Epithelial cell of alveolus of lung (primary cell): Measurements from ENCODE around the gene JUNB. TPM values are rescaled to one million over a fixed set of nuclear protein-coding genes. Genes with fewer than 3 reads are reported as not detected.

ENCODE experiments used
- total RNA-seq: library from RNA; depleted of rRNA; stranded (reverse); fragments of >200 nt; gene quantifications from 2 replicates; pipeline ENCODE4 v1.2.1, GENCODE V29; 2015

Gene JUNB
- total RNA-seq = 398 and 481 TPM in 2 replicates

GRCh38 chr19:12791345-12792050 is at the start of gene JUNB:
Gene JUNB, plus strand, starts transcription at chr19:12791486. Its CDS starts 286 bp downstream, at chr19:12791772.

DNA sequence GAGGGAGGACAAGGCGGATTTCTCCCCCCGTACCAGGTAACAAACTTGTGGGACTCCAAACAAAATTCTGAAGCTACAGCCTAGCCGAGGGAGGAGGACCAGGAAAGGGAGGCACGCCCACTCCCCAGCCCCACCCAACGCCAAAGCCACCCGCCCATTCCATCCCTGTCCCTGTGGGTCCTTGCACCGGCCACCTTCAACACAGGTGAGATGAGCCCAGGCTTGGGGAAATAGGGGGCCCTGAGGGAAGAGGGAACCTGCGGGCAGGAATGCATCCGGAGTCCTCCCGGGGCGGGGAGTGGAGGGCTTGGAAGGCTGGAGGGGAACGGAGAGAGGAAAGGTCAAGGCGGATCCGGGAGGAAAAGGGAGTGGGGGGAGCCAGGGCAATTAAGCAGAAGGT is 39.7 kb upstream of the JUNB start, which contains the start of gene BEST2:
Gene BEST2, plus strand, starts transcription at position 157 of the 400 bp plus-strand sequence. CDS start 802 bp downstream, outside the sequence.

GRCh38 chr19:12774588-12775555 is 16.4 kb upstream of the JUNB start, which contains the start of gene HOOK2:
Gene HOOK2, minus strand, starts transcription at chr19:12775552. Its CDS starts 103 bp downstream, at chr19:12775449.

GRCh38 chr19:12801466-12802266 is 10.4 kb downstream of the JUNB start, which contains the start of the genes PRDX2 and THSD8:
Gene PRDX2, minus strand, starts transcription at chr19:12801800. Its CDS starts 539 bp downstream, at chr19:12801261.
Gene THSD8, plus strand, starts transcription at chr19:12802069. Its CDS starts 3 bp downstream, at chr19:12802072.

DNA sequence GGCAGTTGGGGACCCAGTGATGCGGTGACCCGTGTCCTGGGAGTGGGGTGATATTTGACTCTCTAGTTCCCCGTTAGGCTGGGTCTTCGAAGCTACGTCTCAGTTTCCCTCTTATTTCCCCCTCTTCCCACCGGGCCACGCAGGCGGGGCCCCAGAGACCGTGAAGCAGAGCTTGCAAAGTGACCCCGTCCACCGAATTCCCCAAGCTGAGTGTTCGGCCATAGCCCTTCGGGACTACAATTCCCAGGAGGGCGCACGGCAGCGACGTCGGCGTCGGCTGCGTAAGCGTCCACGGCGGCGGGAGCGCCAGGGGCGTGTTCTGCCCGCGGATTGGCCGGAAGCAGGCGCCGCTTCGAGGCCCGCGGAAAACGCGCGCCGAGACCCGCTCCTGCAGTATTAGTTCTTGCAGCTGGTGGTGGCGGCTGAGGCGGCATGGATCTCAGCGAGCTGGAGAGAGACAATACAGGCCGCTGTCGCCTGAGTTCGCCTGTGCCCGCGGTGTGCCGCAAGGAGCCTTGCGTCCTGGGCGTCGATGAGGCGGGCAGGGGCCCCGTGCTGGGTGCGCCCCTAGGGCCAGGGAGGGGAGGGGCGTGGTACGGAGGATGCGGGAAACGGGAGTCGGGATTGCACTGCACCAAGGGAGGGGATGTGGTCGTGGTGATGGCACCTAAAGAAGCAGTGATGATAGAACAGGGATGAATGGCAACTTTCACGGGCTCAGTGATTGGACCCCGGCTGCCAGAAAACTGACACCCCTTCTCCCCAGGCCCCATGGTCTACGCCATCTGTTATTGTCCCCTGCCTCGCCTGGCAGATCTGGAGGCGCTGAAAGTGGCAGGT is 15.2 kb downstream of the JUNB start, which contains the start of gene RNASEH2A:
Gene RNASEH2A, plus strand, starts transcription at position 343 of the 840 bp plus-strand sequence. Its CDS starts 90 bp downstream, at position 433.

DNA sequence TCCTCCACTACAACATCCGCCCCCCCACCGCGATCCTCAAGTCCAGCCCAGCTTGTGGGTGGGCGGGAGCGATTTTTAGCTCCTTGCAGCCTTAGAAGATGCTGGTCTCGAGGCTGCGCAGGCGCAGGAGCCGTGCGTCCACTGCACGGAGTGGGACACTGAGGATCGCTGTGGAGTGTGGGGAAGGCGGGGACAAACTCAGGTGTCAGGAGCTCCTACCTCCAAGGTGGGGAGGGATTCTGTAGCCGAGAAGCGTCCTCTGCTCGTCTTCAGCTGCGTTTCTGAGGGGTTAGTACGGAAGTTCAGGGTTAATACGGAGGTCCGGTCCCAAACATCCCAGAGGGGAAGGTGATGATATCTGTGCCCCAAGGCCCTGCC is 43.3 kb downstream of the JUNB start, which contains the start of gene RTBDN:
Gene RTBDN, minus strand, starts transcription at position 14 of the 378 bp plus-strand sequence. CDS start 4,600 bp downstream, outside the sequence.

DNA sequence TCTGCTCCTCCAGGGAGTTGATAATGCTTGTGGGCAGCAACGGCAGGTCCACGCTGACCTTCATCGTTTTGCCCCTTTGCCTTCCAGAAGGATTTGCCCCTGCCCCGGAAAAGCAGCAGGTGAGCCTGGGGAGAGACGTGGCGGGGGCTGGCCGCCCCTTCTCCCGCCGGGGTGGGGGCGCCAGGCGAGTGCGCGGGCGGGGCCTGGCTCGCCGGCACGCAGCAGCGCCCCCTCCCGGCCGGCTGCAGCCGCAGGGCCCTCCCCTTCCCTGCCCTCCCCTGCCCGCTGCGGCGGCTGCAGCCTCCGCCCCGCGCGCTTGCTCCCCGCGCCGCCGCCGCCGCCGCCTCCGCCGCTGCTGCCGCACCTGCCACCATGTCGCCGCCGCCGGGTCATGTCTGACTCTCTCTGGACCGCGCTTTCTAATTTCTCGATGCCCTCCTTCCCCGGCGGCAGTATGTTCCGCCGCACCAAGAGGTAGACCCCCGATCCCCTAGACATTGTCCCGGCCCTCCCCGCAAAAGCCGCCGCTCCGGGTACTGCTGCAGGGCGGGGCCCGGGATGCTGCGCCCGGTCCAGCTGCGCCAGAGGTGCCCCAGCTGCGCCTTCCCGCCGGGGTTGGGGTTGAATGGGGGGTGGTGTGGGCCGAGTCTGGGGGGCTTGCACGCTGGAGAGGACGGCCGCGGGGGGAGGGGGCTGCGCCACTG is 47.0 kb downstream of the JUNB start, which contains the start of gene MAST1:
Gene MAST1, plus strand, starts transcription at position 334 of the 704 bp plus-strand sequence. Its CDS starts 58 bp downstream, at position 392.

Other genes with a start within 250 kb of the JUNB start
- 3.0 and 3.4 TPM in 2 replicates for gene ZNF564, start 240.0 kb upstream of the JUNB start, total RNA-seq
- 4.1 and 15.3 TPM in 2 replicates for gene ZNF490, start 180.7 kb upstream of the JUNB start, total RNA-seq
- 6.5 and 15.3 TPM in 2 replicates for gene ZNF791, start 180.6 kb upstream of the JUNB start, total RNA-seq
- gene MAN2B1, start 124.7 kb upstream of the JUNB start, total RNA-seq = 44.5 and 81.8 TPM in 2 replicates
- gene WDR83, start 124.7 kb upstream of the JUNB start, total RNA-seq = 8.0 and 12.1 TPM in 2 replicates
- gene DHPS, start 109.6 kb upstream of the JUNB start, total RNA-seq = 62.4 and 124 TPM in 2 replicates
- not detected in 2 replicates for gene GNG14, start 103.5 kb upstream of the JUNB start, total RNA-seq
- 8.8 and 11.5 TPM in 2 replicates for gene FBXW9, start 94.9 kb upstream of the JUNB start, total RNA-seq
- 34.3 and 47.7 TPM in 2 replicates for gene TNPO2, start 67.6 kb upstream of the JUNB start, total RNA-seq
- gene TRIR, start 56.8 kb upstream of the JUNB start, total RNA-seq = 353 and 355 TPM in 2 replicates
- gene GET3, start 54.0 kb upstream of the JUNB start, total RNA-seq = 61.8 and 80.8 TPM in 2 replicates
- gene BEST2, start 39.7 kb upstream of the JUNB start, total RNA-seq = 1.8 TPM in 1 of 2 replicates, not detected in the other
- 8.8 and 19.0 TPM in 2 replicates for gene HOOK2, start 15.9 kb upstream of the JUNB start, total RNA-seq
- gene PRDX2, start 10.3 kb downstream of the JUNB start, total RNA-seq = 454 and 460 TPM in 2 replicates
- not detected in 2 replicates for gene THSD8, start 10.6 kb downstream of the JUNB start, total RNA-seq
- 13.5 and 45.0 TPM in 2 replicates for gene RNASEH2A, start 15.1 kb downstream of the JUNB start, total RNA-seq
- gene RTBDN, start 43.1 kb downstream of the JUNB start, total RNA-seq = not detected in 2 replicates
- under 0.01 and 0.88 TPM in 2 replicates for gene MAST1, start 47.0 kb downstream of the JUNB start, total RNA-seq
- gene DNASE2, start 90.0 kb downstream of the JUNB start, total RNA-seq = 26.4 and 55.3 TPM in 2 replicates
- not detected in 2 replicates for gene KLF1, start 95.7 kb downstream of the JUNB start, total RNA-seq
- gene GCDH, start 99.7 kb downstream of the JUNB start, total RNA-seq = 22.6 and 40.1 TPM in 2 replicates
- 0.56 TPM in 1 of 2 replicates, not detected in the other for gene SYCE2, start 127.8 kb downstream of the JUNB start, total RNA-seq
- gene FARSA, start 142.2 kb downstream of the JUNB start, total RNA-seq = 60.8 and 78.4 TPM in 2 replicates
- gene CALR, start 147.1 kb downstream of the JUNB start, total RNA-seq = 932 and 1,873 TPM in 2 replicates
- gene RAD23A, start 154.4 kb downstream of the JUNB start, total RNA-seq = 107 and 111 TPM in 2 replicates
- 54.9 and 63.6 TPM in 2 replicates for gene GADD45GIP1, start 165.7 kb downstream of the JUNB start, total RNA-seq
- not detected in 2 replicates for gene DAND5, start 178.1 kb downstream of the JUNB start, total RNA-seq
- gene NFIX, start 204.0 kb downstream of the JUNB start, total RNA-seq = 33.9 and 97.1 TPM in 2 replicates